ENCODE measurements around the gene ZFYVE28.
"Not testable (repeated sequence)": the region's sequence is repeated elsewhere in the genome, so short reads cannot be mapped to it uniquely, and the experiment has no call there.

Gene ZFYVE28

DNA sequence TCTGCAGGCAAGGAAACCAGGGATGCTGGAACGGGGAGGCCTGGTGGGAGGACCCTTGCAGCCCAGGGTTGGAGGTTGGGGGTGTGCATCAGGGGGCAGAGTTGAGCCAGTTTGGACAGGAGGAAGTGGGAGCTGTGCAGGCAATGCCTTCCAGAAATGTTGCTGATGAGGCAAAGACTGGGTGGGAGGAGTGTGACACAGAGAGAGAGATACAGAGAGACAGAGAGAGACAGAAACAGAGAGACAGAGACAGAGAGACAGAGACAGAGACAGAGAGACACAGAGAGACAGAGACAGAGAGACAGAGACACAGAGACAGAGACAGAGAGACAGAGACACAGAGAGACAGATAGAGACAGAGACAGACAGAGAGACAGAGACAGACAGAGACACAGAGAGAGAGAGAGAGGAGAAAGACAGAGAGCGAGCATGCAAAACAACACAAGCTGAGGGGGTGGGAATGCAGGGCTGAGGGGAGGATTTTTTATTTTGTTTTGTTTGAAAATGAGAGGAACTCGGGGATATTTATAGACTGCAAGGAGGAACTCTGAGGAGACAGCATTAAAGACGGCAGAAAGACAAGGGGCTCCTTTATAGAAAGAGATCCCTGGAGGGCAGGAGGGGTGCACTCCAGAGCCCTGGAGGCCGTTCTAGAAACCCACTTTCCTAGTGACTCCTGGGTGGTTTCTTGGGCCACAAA lies 174.6 kb downstream of the ZFYVE28 start:
- no peak for FAIRE-seq

GRCh38 chr4:2241410-2242353 lies 176.8 kb downstream of the ZFYVE28 start, which contains the start of the genes HAUS3 and POLN:
Gene HAUS3 (minus strand): TSS chr4:2242121. CDS start chr4:2240946, 1,175 bp downstream.
Gene POLN (minus strand): TSS chr4:2242121. CDS start chr4:2229231, 12,890 bp downstream.
- peak; percentile 94 for FAIRE-seq

- FAIRE-seq: no peak
Measured at GRCh38 chr4:2241003-2241402, 177.4 kb downstream of the ZFYVE28 start.

- FAIRE-seq: no peak
Measured at GRCh38 chr4:2236944-2237666, 181.3 kb downstream of the ZFYVE28 start.

GRCh38 chr4:2231082-2231481 lies 187.4 kb downstream of the ZFYVE28 start:
- no peak for FAIRE-seq

DNA sequence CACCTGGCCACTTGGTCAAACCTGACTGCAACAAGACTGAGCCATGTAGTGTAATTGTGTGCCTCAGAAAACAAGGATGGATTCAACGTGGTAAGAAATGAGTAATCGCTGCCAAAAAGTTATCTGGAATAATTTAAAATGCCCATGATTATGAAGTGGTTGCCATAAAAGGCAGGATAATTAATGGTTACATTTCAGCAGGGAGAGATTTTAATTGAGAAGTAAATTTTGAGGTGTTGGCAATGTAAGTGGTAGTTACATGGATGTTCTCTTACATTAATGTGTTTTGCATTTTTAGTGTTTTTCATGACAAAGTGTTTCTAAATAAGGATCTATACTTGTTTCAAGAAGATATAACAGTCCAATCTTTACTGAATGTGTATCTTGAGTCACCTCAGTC lies 192.2 kb downstream of the ZFYVE28 start:
- FAIRE-seq: no peak

- FAIRE-seq: no peak
Measured at GRCh38 chr4:2222838-2223237, 195.6 kb downstream of the ZFYVE28 start.

DNA sequence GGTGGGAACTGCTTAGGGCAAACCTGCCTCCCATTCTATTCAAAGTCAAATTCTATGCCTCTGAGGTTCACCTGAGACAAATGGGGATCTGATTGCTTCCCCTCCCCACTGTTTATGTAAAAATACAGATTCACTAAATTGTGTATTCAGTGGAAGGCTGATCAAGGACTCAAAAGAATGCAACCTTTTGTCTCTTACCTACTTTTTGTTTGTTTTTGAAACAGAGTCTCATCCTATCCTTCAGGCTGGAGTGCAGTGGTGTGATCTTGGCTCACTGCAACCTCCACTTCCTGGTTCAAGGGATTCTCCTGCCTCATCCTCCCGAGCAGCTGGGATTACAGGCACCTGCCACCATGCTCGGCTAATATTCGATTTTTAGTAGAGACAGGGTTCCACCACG lies 197.1 kb downstream of the ZFYVE28 start:
- FAIRE-seq: not testable (repeated sequence)

GRCh38 chr4:2220016-2220630 lies 198.3 kb downstream of the ZFYVE28 start:
- peak; percentile 77 for FAIRE-seq
